GM23338 (cell line): ENCODE data around the gene GAL3ST1. TPM values are rescaled to one million over a fixed set of nuclear protein-coding genes. Genes with fewer than 3 reads are reported as not detected.

Experiments used
- ATAC-seq: fragments of 200-7000 bp; cut with Tn5 transposase; 3 replicates; pipeline ENCODE4 v1.9.1; 2020
- DNase-seq: peaks from one replicate; pipeline ENCODE4 v3.0.0-alpha.2; 2015; ENCODE audit warnings: low spot score
- H2AFZ ChIP-seq: fragments of 200-600 bp; sonication (generic); 2 replicates; pipeline ENCODE4 v1.8.0; 2016; ENCODE audit warnings: antibody characterized with exemption, mild to moderate bottlenecking, moderate library complexity
- H3F3A ChIP-seq: fragments of 200-600 bp; sonication (generic); replicated peaks from 2 replicates; pipeline ENCODE4 v1.8.0; 2017; ENCODE audit warnings: antibody characterized with exemption, mixed run types, low read depth
- H3K27ac ChIP-seq: fragments of 200-600 bp; sonication (generic); 2 replicates; pipeline ENCODE4 v1.6.1; 2016; ENCODE audit warnings: low read depth
- H3K27me3 ChIP-seq: fragments of 200-600 bp; sonication (generic); 2 replicates; pipeline ENCODE4 v1.8.0; 2016; ENCODE audit warnings: mild to moderate bottlenecking, mixed run types, moderate library complexity; ENCODE audit not compliant: insufficient read depth
- H3K36me3 ChIP-seq: fragments of 200-600 bp; sonication (generic); 2 replicates; pipeline ENCODE4 v1.8.0; 2016; ENCODE audit warnings: mild to moderate bottlenecking; ENCODE audit not compliant: insufficient read depth
- H3K4me1 ChIP-seq: fragments of 200-600 bp; sonication (generic); 2 replicates; pipeline ENCODE4 v1.8.0; 2016; ENCODE audit warnings: mild to moderate bottlenecking, moderate library complexity; ENCODE audit not compliant: insufficient read depth
- H3K4me2 ChIP-seq: fragments of 200-600 bp; sonication (generic); 2 replicates; pipeline ENCODE4 v1.7.1; 2017; ENCODE audit warnings: mixed run types
- H3K4me3 ChIP-seq: fragments of 200-600 bp; sonication (generic); 2 replicates; pipeline ENCODE4 v1.6.1; 2016; ENCODE audit warnings: mixed run types
- H3K79me2 ChIP-seq: fragments of 200-600 bp; sonication (generic); replicated peaks from 2 replicates; pipeline ENCODE4 v1.8.0; 2017; ENCODE audit warnings: mild to moderate bottlenecking; ENCODE audit not compliant: insufficient read depth
- H3K9me2 ChIP-seq: fragments of 200-600 bp; sonication (generic); 2 replicates; pipeline ENCODE4 v1.8.0; 2017; ENCODE audit not compliant: insufficient read depth
- H4K20me1 ChIP-seq: fragments of 200-600 bp; sonication (generic); replicated peaks from 2 replicates; pipeline ENCODE4 v1.8.0; 2017; ENCODE audit warnings: mild to moderate bottlenecking; ENCODE audit not compliant: insufficient read depth
- H3K27ac Mint-ChIP-seq: 2 replicates; pipeline ENCODE4 v1.8.0; 2020; ENCODE audit warnings: inconsistent platforms, mild to moderate bottlenecking, moderate library complexity, mixed read lengths
- H3K27me3 Mint-ChIP-seq: 3 replicates; pipeline ENCODE4 v1.8.0; 2022; ENCODE audit warnings: low read depth, mild to moderate bottlenecking, moderate library complexity, mixed read lengths, inconsistent platforms; ENCODE audit not compliant: insufficient read depth, poor library complexity
- H3K36me3 Mint-ChIP-seq: 3 replicates; pipeline ENCODE4 v1.8.0; 2021; ENCODE audit warnings: low read depth, mild to moderate bottlenecking, inconsistent platforms, moderate library complexity, mixed read lengths
- H3K4me1 Mint-ChIP-seq: 3 replicates; pipeline ENCODE4 v1.8.0; 2020; ENCODE audit warnings: mild to moderate bottlenecking, inconsistent platforms, mixed read lengths
- H3K4me3 Mint-ChIP-seq: 3 replicates; pipeline ENCODE4 v1.8.0; 2021; ENCODE audit warnings: moderate library complexity, mild to moderate bottlenecking, inconsistent platforms, mixed read lengths
- H3K9me3 Mint-ChIP-seq: 3 replicates; pipeline ENCODE4 v1.8.0; 2020; ENCODE audit warnings: moderate library complexity, mild to moderate bottlenecking, inconsistent platforms, mixed read lengths
- EZH2phosphoT487 ChIP-seq: fragments of 200-600 bp; sonication (generic); IDR thresholded peaks from one replicate; pipeline ENCODE4 v1.8.1; 2018; ENCODE audit warnings: antibody characterized with exemption; ENCODE audit not compliant: unreplicated experiment
- NANOG ChIP-seq: IDR thresholded peaks from 2 replicates; pipeline ENCODE4 v1.6.1; 2016; ENCODE audit warnings: antibody characterized with exemption, borderline replicate concordance
- POLR2AphosphoS5 ChIP-seq: IDR thresholded peaks from 2 replicates; pipeline ENCODE4 v1.6.1; 2016; ENCODE audit warnings: antibody characterized with exemption, low read depth
- ZNF462 ChIP-seq: fragments of 250-450 bp; sonication (Bioruptor Pico); IDR thresholded peaks from 2 replicates; pipeline ENCODE4 v1.5.0; 2020; ENCODE audit warnings: mild to moderate bottlenecking, moderate library complexity
- polyA plus RNA-seq: library from polyadenylated mRNA; unstranded; fragments of >200 nt; fragmentation: Nextera tagmentation; extraction: Ambion mirVana; gene quantifications from 2 replicates; pipeline ENCODE4 v1.2.1, GENCODE V29; 2016
- total RNA-seq: library from RNA; depleted of rRNA; stranded (reverse); fragments of >200 nt; shearing (Covaris generic); gene quantifications from 2 replicates; pipeline ENCODE4 v1.2.3, GENCODE V29; 2014

Gene GAL3ST1
- total and polyA plus RNA-seq, 2 experiments from 2014 or later = 8.2 to 13.3 TPM

GRCh38 chr22:30607300-30607930 lies 33.0 kb upstream of the GAL3ST1 start (continued):
- TF ChIP-seq ZNF462 (no peak), NANOG (no peak)

- H2AFZ ChIP-seq = peak within 1 kb of the TSS; percentile 96
- peak within 1 kb of the TSS; percentile 90 for H3K4me3 Mint-ChIP-seq
Observed at GRCh38 chr22:30606455-30607299, 32.2 kb upstream of the GAL3ST1 start, which contains the start of gene TCN2. TCN2 (plus strand) TSS chr22:30607174; CDS start chr22:30607332, 158 bp downstream.

More at GRCh38 chr22:30606455-30607299, 32.2 kb upstream of the GAL3ST1 start, which contains the start of gene TCN2:
- Histone ChIP-seq H3K4me3 (peak within 1 kb of the TSS; percentile 76), H4K20me1 (no peaks in the 10 kb centered on the region), H3K4me1 (peaks cover 36% of the 10 kb centered on the region), H3K4me2 (peak within 1 kb of the TSS; percentile 90), H3K27me3 (no peaks in the 10 kb centered on the region), H3K27ac (peak within 1 kb of the TSS; percentile 98), H3F3A (peaks cover 6% of the 10 kb centered on the region; the same call in 1 of the 2 replicates), H3K9me2 (no peaks in the 10 kb centered on the region), H3K79me2 (peaks cover 8% of the 10 kb centered on the region), H3K36me3 (peaks cover 2% of the 10 kb centered on the region; the same call in 1 of the 2 replicates)
- Mint-ChIP-seq H3K9me3 (no peaks in the 10 kb centered on the region; the same call in 2 of the 3 replicates), H3K27ac (peak within 1 kb of the TSS; percentile 99), H3K4me1 (peaks cover 39% of the 10 kb centered on the region), H3K27me3 (peaks cover 11% of the 10 kb centered on the region), H3K36me3 (peaks cover 18% of the 10 kb centered on the region)
- ATAC-seq (peak; percentile 84), DNase-seq (peak; percentile 93)
- TF ChIP-seq EZH2phosphoT487 (no peak), POLR2AphosphoS5 (peak; percentile 67)
